Esophagus muscularis mucosa (tissue), 4 donors: Measurements from ENCODE around the gene RAB12. TPM values are rescaled to one million over a fixed set of nuclear protein-coding genes. Genes with fewer than 3 reads are reported as not detected.
A peak's percentile ranks its signal among the peaks of the same experiment; 100 is the strongest.

Experiments used
- DNase-seq: peaks from one replicate; pipeline ENCODE4 v3.0.0-alpha.2; 2017; ENCODE audit errors: extremely low spot score
- H3K27ac ChIP-seq, 4 donors: fragments of 200-600 bp; sonication (generic); replicated peaks in 1 of 4; 1 replicate in 3 of 4; 2 replicates in 1 of 4; pipeline ENCODE4 v1.5.1; 2016 to 2019; ENCODE audit warnings: mild to moderate bottlenecking in 1 of 4
- H3K27me3 ChIP-seq, 4 donors: fragments of 200-600 bp; sonication (generic); one replicate each; pipeline versions ENCODE4 v1.5.1 to v1.6.0; 2016 to 2019
- H3K36me3 ChIP-seq, 4 donors: fragments of 200-600 bp; sonication (generic); one replicate each; pipeline ENCODE4 v1.5.1; 2016 to 2019
- H3K4me1 ChIP-seq, 4 donors: fragments of 200-600 bp; sonication (generic); one replicate each; pipeline ENCODE4 v1.5.1; 2016 to 2019
- H3K4me3 ChIP-seq, 4 donors: fragments of 200-600 bp; sonication (generic); 1 replicate in 2 of 4; 2 replicates in 2 of 4; pipeline ENCODE4 v1.5.1; 2016 to 2019; ENCODE audit warnings: mild to moderate bottlenecking in 4 of 4, moderate library complexity in 1 of 4
- H3K9me3 ChIP-seq, 4 donors: fragments of 200-600 bp; sonication (generic); 1 replicate in 3 of 4; 2 replicates in 1 of 4; pipeline ENCODE4 v1.5.1; 2016 to 2019
- EP300 ChIP-seq: sonication (generic); formaldehyde crosslinking; IDR thresholded peaks from one replicate; pipeline ENCODE4 v1.6.1; 2017; ENCODE audit warnings: antibody characterized with exemption
- POLR2A ChIP-seq: fragments of 450-650 bp; IDR thresholded peaks from one replicate; pipeline ENCODE4 v1.6.1; 2017; ENCODE audit warnings: antibody characterized with exemption, moderate library complexity, mild to moderate bottlenecking, low read depth
- POLR2AphosphoS5 ChIP-seq, 2 donors: sonication (generic); formaldehyde crosslinking; IDR thresholded peaks; one replicate each; pipeline ENCODE4 v1.6.1; 2017; ENCODE audit warnings: antibody characterized with exemption in 2 of 2
- WGBS: methylation state at CpG from one replicate; pipeline ENCODE4 v1.1.5; 2018; 5-methylcytosine and 5-hydroxymethylcytosine counted together
- intact Hi-C: fragments of 100-400 bp; cut with DNase I; formaldehyde crosslinking; loops from one replicate; pipeline ENCODE4 v1.15.1; 2023
- total RNA-seq, 4 donors: library from RNA; depleted of rRNA; stranded (reverse); fragments of >200 nt; gene quantifications; one replicate each; pipeline versions ENCODE4 v1.1.0 to v1.2.1, GENCODE V29; 2016
- TF ChIP-seq, protein P1 (sequence below), 3 experiments: fragments of 200-600 bp in 2 of 3; fragments of 450-650 bp in 1 of 3; sonication (generic) in 2 of 3; IDR thresholded peaks; one replicate each; pipeline ENCODE4 v1.5.1; 2017 to 2019; ENCODE audit warnings: antibody characterized with exemption in 3 of 3, mild to moderate bottlenecking in 2 of 3, moderate library complexity in 1 of 3

The RAB12 gene
- total RNA-seq, 4 donors from 2014 or later: 61.0 to 76.3 (median 68.9) TPM

DNA sequence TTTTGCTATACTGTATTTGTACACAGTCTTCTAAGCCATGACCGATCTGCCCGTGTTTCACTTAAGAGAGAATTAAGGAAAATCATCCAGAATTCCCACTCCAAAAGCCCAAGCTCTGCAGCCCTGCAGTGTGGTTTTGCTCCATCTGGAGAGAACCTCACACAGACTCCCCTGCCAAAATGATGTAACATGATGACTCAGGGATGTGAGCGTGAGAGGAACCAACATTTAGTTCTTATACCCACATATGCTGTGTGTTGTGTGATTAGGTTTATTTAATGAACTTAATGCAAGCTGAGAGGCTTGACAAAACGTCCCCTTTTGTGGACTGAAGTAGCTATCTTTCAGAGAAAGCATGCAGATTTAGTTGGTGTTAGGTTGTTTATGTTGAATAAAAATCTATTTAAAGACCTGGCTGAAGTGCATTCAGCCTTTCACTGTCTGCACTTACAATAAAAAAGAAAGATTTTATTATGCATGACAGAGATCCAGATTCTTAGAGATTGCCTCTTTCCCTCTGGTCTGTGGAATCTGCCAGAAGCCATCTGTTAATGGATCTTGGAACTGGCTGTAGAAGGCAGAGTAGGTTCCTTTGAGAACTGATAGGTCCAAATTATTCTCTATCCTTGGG, 6.3 kb downstream of the RAB12 start:
- no peaks in the 10 kb centered on the region for H3K27me3 ChIP-seq
- peaks cover 52 to 95% (median 85%) of the 10 kb centered on the region in 4 donors for H3K4me1 ChIP-seq
- peak overlapping the region in 2 of 4 donors; percentile 5 to 6 for H3K4me3 ChIP-seq
- no peaks in the 10 kb centered on the region for H3K9me3 ChIP-seq
- TF ChIP-seq POLR2AphosphoS5 (IDR thresholded peaks at IDR 0.05): peak; percentile 33 to 44
- TF ChIP-seq, protein P1, sequence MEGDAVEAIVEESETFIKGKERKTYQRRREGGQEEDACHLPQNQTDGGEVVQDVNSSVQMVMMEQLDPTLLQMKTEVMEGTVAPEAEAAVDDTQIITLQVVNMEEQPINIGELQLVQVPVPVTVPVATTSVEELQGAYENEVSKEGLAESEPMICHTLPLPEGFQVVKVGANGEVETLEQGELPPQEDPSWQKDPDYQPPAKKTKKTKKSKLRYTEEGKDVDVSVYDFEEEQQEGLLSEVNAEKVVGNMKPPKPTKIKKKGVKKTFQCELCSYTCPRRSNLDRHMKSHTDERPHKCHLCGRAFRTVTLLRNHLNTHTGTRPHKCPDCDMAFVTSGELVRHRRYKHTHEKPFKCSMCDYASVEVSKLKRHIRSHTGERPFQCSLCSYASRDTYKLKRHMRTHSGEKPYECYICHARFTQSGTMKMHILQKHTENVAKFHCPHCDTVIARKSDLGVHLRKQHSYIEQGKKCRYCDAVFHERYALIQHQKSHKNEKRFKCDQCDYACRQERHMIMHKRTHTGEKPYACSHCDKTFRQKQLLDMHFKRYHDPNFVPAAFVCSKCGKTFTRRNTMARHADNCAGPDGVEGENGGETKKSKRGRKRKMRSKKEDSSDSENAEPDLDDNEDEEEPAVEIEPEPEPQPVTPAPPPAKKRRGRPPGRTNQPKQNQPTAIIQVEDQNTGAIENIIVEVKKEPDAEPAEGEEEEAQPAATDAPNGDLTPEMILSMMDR (IDR thresholded peaks at IDR 0.05): no peak
- no peaks in the 10 kb centered on the region for H3K36me3 ChIP-seq
- intact Hi-C loops: no loop called here
- peak overlapping the region; percentile 66 to 76 (median 71) for H3K27ac ChIP-seq
- DNase-seq: no peak
- 25% methylated on average over 4 of the region's 4 CpGs for WGBS

DNA sequence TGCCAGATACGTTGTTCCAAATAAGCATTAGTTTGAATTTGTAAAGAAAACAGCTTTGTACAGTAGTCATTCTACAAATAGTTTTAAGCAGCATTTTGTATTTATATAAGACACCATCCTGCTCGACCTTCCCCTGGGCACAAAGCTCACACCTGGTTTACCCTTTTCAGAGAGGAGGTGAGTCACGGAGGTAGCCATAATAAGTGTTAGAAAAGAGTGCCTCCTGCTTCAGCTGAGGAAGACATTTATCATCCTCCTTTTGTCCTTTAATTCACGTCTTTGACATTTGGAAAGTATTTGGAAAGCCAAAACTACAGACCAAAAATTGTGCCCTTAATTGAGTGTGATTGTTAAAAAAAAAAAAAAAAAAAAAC, 6.8 kb downstream of the RAB12 start:
- Histone ChIP-seq H3K27ac (peak overlapping the region; percentile 66 to 76 (median 71)), H3K4me1 (peaks cover 52 to 95% (median 85%) of the 10 kb centered on the region in 4 donors), H3K4me3 (peak overlapping the region in 2 of 4 donors; percentile 5 to 6), H3K36me3 (no peaks in the 10 kb centered on the region), H3K9me3 (no peaks in the 10 kb centered on the region), H3K27me3 (no peaks in the 10 kb centered on the region)
- TF ChIP-seq POLR2AphosphoS5 (IDR thresholded peaks at IDR 0.05) (no peak), POLR2A (no peak), EP300 (no peak)
- TF ChIP-seq, protein P1 (IDR thresholded peaks at IDR 0.05): no peak
- intact Hi-C loops: no loop called here
- DNase-seq: no peak
- WGBS: 38% methylated on average over 4 of the region's 4 CpGs

DNA sequence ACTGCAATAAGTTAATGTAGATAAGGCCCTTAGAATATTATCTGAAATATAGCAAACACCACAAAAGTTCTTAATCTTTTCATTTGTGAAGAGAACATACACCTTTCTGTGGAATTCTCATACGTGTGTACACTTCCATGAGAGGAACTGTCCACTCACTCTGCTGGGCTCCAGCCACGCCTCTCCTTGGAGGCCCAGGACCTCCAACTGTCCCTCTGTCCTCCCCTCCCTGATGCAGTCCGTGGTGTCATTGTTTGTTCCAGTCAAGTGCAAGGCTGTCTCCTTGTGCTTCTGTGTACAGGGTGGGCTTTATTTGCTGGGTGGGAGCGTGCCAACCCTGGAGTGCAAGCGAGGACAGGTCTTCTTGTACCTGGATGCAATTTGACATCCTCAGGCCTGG, 8.7 kb downstream of the RAB12 start:
- TF ChIP-seq POLR2A (no peak), EP300 (no peak), POLR2AphosphoS5 (IDR thresholded peaks at IDR 0.05) (no peak)
- TF ChIP-seq, protein P1 (IDR thresholded peaks at IDR 0.05): no peak
- Histone ChIP-seq H3K9me3 (no peaks in the 10 kb centered on the region), H3K27ac (no peak overlapping the region), H3K4me1 (peaks cover 46 to 83% (median 72%) of the 10 kb centered on the region in 4 donors), H3K4me3 (no peak overlapping the region), H3K27me3 (no peaks in the 10 kb centered on the region), H3K36me3 (no peaks in the 10 kb centered on the region)
- intact Hi-C loops: no loop called here
- DNase-seq: no peak
- 89% methylated on average over 5 of the region's 5 CpGs for WGBS

DNA sequence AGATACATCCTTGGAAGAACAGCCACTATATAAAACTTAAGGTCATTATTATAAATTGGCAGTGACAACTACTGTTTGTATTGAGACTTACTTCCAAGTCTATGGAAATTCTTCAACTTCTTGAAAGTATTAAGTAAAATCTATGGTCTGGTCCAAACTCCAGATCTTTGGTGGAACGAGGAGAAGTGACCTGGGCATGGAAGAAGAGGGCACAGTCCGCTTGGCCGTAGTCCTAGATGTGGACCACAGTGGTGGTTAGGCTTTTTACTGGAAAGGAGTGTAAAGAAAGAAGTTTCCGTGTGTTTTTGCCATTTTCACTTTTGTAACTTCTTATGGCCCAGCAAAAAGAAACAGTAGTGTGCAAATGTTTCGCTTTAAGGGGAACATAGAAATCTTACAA, 9.8 kb downstream of the RAB12 start:
- H3K4me3 ChIP-seq: no peak overlapping the region
- peaks cover 52 to 81% (median 70%) of the 10 kb centered on the region in 4 donors for H3K4me1 ChIP-seq
- WGBS: 92% methylated on average over 5 of the region's 5 CpGs
- DNase-seq: no peak
- no peaks in the 10 kb centered on the region for H3K9me3 ChIP-seq
- no peaks in the 10 kb centered on the region for H3K27me3 ChIP-seq
- no peak overlapping the region for H3K27ac ChIP-seq
- TF ChIP-seq POLR2A: no peak
- TF ChIP-seq, protein P1 (IDR thresholded peaks at IDR 0.05): no peak
- TF ChIP-seq POLR2AphosphoS5 (IDR thresholded peaks at IDR 0.05): no peak
- TF ChIP-seq EP300: no peak
- intact Hi-C loops: no loop called here
- H3K36me3 ChIP-seq: no peaks in the 10 kb centered on the region
